Esophagus squamous epithelium (tissue), 4 donors: ENCODE results near the gene HS6ST1.

ENCODE experiments used
- POLR2A ChIP-seq, 4 donors: fragments of 450-650 bp; IDR thresholded peaks; one replicate each; pipeline ENCODE4 v1.6.1; 2017; ENCODE audit warnings: antibody characterized with exemption in 4 of 4, mild to moderate bottlenecking in 4 of 4, moderate library complexity in 3 of 4
- TF ChIP-seq, protein P1 (sequence below), 6 experiments: fragments of 450-650 bp in 4 of 6; fragments of 200-600 bp in 2 of 6; sonication (generic) in 2 of 6; IDR thresholded peaks; one replicate each; pipeline ENCODE4 v1.5.1; 2016 to 2019; ENCODE audit warnings: antibody characterized with exemption in 6 of 6, mild to moderate bottlenecking in 4 of 6, moderate library complexity in 4 of 6

DNA sequence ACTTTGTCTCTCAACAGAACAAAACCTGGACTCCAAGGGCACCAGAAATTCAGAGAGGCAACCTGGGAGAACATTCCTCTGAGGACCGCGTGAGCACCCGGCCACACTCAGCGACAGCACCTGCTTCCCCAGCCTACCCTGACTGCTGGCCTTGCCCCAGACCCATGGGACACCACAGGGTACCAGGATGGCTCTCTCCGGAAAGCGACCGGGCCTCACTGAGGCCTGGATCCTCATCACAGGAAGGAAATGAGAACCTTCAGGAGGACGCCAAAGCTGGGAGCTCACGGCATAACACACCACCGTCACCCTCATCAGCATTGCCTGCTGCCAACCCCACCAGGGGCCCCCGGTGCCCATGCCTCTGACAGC lies 38.9 kb downstream of the HS6ST1 start:
- TF ChIP-seq, protein P1, sequence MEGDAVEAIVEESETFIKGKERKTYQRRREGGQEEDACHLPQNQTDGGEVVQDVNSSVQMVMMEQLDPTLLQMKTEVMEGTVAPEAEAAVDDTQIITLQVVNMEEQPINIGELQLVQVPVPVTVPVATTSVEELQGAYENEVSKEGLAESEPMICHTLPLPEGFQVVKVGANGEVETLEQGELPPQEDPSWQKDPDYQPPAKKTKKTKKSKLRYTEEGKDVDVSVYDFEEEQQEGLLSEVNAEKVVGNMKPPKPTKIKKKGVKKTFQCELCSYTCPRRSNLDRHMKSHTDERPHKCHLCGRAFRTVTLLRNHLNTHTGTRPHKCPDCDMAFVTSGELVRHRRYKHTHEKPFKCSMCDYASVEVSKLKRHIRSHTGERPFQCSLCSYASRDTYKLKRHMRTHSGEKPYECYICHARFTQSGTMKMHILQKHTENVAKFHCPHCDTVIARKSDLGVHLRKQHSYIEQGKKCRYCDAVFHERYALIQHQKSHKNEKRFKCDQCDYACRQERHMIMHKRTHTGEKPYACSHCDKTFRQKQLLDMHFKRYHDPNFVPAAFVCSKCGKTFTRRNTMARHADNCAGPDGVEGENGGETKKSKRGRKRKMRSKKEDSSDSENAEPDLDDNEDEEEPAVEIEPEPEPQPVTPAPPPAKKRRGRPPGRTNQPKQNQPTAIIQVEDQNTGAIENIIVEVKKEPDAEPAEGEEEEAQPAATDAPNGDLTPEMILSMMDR (IDR thresholded peaks at IDR 0.05): no peak
- TF ChIP-seq POLR2A (IDR thresholded peaks at IDR 0.05): no peak
